Measurements from ENCODE around the gene USP17L15.
"Not testable (repeated sequence)": the region's sequence is repeated elsewhere in the genome, so short reads cannot be mapped to it uniquely, and the experiment has no call there.

USP17L15 gene

GRCh38 chr4:9234085-9234484 lies at the start of gene USP17L15:
Gene USP17L15, plus strand, starts transcription at chr4:9234385. Its CDS starts 0 bp downstream, at chr4:9234385.
- not testable (repeated sequence) for TF ChIP-seq GATA2, GATA3 (IDR thresholded peaks at IDR 0.05; ENCODE audit: low read depth, low read length)

GRCh38 chr4:9210357-9210756 lies 23.8 kb upstream of the USP17L15 start, which contains the start of gene USP17L10:
Gene USP17L10, plus strand, starts transcription at chr4:9210657. Its CDS starts 0 bp downstream, at chr4:9210657.
- not testable (repeated sequence) for TF ChIP-seq GATA3, GATA2 (IDR thresholded peaks at IDR 0.05; ENCODE audit: low read depth, low read length)

- TF ChIP-seq GATA3, GATA2 (IDR thresholded peaks at IDR 0.05; ENCODE audit: low read depth, low read length): not testable (repeated sequence)
Measured at GRCh38 chr4:9215105-9215504, 19.1 kb upstream of the USP17L15 start, which contains the start of gene USP17L11. Gene USP17L11, plus strand, starts transcription at chr4:9215405. Its CDS starts 0 bp downstream, at chr4:9215405.

GRCh38 chr4:9219852-9220251 lies 14.3 kb upstream of the USP17L15 start, which contains the start of gene USP17L12:
Gene USP17L12, plus strand, starts transcription at chr4:9220152. Its CDS starts 0 bp downstream, at chr4:9220152.
- TF ChIP-seq GATA3, GATA2 (IDR thresholded peaks at IDR 0.05; ENCODE audit: low read depth, low read length): not testable (repeated sequence)

GRCh38 chr4:9224596-9224995 lies 9.6 kb upstream of the USP17L15 start, which contains the start of gene USP17L13:
Gene USP17L13, plus strand, starts transcription at chr4:9224896. Its CDS starts 0 bp downstream, at chr4:9224896.
- not testable (repeated sequence) for TF ChIP-seq GATA2, GATA3 (IDR thresholded peaks at IDR 0.05; ENCODE audit: low read depth, low read length)

GRCh38 chr4:9243579-9243978 lies 9.4 kb downstream of the USP17L15 start, which contains the start of gene USP17L17:
Gene USP17L17, plus strand, starts transcription at chr4:9243879. Its CDS starts 0 bp downstream, at chr4:9243879.
- not testable (repeated sequence) for TF ChIP-seq GATA3, GATA2 (IDR thresholded peaks at IDR 0.05; ENCODE audit: low read depth, low read length)

- TF ChIP-seq GATA3, GATA2 (IDR thresholded peaks at IDR 0.05; ENCODE audit: low read depth, low read length): not testable (repeated sequence)
Measured at GRCh38 chr4:9247953-9248680, 13.9 kb downstream of the USP17L15 start, which contains the start of gene USP17L18. Gene USP17L18, plus strand, starts transcription at chr4:9248630. Its CDS starts 0 bp downstream, at chr4:9248630.

GRCh38 chr4:9253078-9253477 lies 18.9 kb downstream of the USP17L15 start, which contains the start of gene USP17L19:
Gene USP17L19, plus strand, starts transcription at chr4:9253378. Its CDS starts 0 bp downstream, at chr4:9253378.
- not testable (repeated sequence) for TF ChIP-seq GATA3, GATA2 (IDR thresholded peaks at IDR 0.05; ENCODE audit: low read depth, low read length)

- TF ChIP-seq GATA2, GATA3 (IDR thresholded peaks at IDR 0.05; ENCODE audit: low read depth, low read length): not testable (repeated sequence)
Measured at GRCh38 chr4:9257824-9258223, 23.6 kb downstream of the USP17L15 start, which contains the start of gene USP17L20. Gene USP17L20, plus strand, starts transcription at chr4:9258124. Its CDS starts 0 bp downstream, at chr4:9258124.

GRCh38 chr4:9262572-9262971 lies 28.4 kb downstream of the USP17L15 start, which contains the start of gene USP17L21:
Gene USP17L21, plus strand, starts transcription at chr4:9262872. Its CDS starts 0 bp downstream, at chr4:9262872.
- not testable (repeated sequence) for TF ChIP-seq GATA2, GATA3 (IDR thresholded peaks at IDR 0.05; ENCODE audit: low read depth, low read length)

- TF ChIP-seq GATA2, GATA3 (IDR thresholded peaks at IDR 0.05; ENCODE audit: low read depth, low read length): not testable (repeated sequence)
Measured at GRCh38 chr4:9267319-9267718, 33.1 kb downstream of the USP17L15 start, which contains the start of gene USP17L22. Gene USP17L22, plus strand, starts transcription at chr4:9267619. Its CDS starts 0 bp downstream, at chr4:9267619.
